ENCODE data around the gene CD48.
"Not testable (repeated sequence)": the region's sequence is repeated elsewhere in the genome, so short reads cannot be mapped to it uniquely, and the experiment has no call there.

The CD48 gene

DNA sequence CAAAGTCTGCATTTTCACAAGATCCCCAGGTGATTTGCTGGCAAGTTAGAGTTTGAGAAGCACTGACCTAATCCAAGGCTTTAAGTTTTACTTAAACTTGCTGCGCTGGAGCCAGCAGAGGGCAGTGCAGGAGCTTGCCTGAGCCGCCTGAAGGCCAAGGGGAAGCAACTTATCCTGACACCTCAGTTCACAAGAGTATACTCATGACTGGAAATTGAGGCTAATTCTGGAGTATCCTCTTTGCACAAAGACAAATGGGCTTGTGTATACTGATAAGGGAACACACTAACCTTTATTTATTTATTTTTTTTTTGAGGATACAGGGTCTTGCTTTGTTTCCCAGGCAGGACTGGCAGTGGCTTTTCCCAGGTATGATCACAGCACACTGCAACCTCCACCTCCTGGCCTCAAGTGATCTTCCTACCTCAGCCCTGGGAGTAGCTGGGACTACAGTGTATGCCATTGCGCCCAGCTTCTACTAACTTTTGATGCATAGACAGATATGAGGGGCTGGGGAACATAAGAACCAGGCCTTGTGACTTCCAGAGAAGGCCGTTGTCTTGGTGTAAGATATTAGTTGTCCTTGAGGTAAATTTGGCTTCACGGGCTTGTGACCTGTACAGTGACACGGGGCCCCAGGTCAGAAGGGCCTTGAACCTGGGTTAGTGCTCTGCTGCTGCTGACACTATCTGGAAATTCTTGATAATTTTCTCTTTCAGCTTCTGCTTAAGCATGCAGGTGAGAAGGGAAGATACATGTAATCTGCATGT is 35.8 kb downstream of the CD48 start:
- DNase-seq (ENCODE audit: low read depth), result peak; percentile 50

- no peak for DNase-seq (ENCODE audit: low read depth)
Observed at GRCh38 chr1:160674415-160674814, 37.2 kb downstream of the CD48 start.

DNA sequence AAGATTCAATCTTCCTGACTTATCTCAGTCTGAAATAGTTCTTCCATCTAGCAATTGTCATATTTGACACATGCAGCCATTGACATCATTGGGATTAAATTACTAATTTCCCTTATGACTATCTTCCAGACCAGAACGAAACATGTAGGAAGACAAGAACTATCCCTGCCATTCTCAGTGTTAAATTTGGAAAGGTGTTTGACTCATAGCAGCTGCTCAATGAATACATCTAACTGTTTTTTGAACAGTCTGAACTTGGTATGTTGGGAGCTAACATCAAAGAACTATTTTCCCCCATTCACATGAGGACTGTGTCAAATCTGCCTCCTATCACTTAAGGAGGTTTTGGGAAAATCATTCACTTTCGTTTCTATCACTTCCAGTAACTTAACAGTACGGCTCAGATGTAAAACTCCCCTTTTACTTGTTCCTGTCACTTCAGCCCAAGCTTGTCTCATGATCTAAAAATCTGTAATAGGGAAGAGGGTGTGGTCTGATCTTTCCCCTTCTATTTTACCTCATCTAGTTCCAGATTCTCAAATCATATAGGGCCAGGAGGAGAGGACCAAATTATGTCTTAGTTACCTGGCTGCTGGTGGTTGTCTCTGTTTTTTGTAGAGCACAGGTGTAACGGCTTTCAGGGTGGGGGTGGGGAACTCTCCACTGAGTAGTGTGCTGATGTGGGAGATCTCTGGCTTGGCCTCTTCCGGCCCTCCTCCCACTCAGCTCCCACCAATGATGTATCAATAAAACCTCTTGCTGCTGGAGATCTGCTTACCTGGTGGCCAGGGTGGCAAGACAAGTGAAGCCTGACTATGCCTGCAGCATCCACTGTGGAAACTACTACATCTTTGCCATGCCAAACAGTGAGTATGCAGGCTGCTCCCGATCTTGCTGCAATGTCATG is 38.6 kb downstream of the CD48 start:
- no peak for DNase-seq (ENCODE audit: low read depth)

GRCh38 chr1:160671603-160672517 is 39.8 kb downstream of the CD48 start:
- no peak for DNase-seq (ENCODE audit: low read depth)

DNA sequence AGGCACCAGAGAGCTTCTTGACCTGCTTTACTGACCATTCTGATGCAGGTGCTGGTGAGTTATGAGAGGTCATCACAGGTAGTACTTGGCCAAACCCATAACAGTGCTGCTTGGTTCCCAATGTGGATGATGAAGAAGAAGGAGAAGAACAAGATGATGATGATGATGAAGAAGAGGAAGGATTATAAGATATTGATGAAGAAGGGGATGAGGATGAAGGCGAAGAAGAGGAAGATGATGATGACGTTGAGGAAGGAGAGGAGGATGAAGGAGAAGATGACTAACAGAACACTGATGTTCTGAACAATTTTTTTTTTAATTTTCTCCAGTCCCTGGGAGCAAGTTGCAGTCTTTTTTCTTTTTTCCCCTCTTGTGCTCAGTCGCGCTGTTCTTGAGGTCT is 40.9 kb downstream of the CD48 start:
- no peak for DNase-seq (ENCODE audit: low read depth)

GRCh38 chr1:160669802-160670201 is 41.8 kb downstream of the CD48 start:
- DNase-seq (ENCODE audit: low read depth), result no peak

DNA sequence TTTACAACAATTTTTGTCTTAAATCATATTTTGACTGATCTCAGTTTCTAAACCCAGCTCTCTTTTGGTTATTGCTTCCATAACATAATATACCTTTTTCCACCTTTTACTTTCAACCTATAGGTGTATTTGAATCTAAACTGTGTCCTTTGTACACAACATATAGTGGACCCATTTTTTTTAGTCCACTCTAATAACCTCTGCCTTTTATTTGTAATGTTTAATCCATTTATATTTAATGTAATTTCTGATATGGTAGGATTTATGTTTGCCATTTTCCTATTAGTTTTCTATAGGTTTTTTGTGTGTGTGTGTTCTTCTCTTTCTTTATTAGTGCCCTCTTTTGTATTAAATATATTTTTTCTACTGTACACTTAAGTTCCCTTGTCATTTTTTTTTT is 42.3 kb downstream of the CD48 start:
- DNase-seq (ENCODE audit: low read depth), result no peak

DNA sequence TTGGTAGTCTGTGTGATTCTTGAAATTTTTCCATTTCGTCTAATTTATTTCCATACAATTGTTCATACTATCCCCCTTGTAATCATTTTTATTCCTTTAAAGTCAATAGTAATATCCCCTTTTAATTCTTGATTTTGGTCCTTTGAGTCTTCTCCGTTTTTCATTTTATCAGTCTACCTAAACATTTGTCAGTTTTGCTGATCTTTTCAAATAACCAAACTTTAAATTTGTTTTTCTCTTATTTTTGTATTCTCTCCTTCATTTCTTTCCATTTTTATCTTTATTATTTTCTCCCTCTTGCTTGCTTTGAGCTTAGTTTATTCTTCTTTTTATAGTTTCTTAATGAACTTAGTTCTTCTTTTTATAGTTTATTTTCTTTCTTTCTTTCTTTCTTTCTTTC is 43.7 kb downstream of the CD48 start:
- DNase-seq (ENCODE audit: low read depth), result no peak

DNA sequence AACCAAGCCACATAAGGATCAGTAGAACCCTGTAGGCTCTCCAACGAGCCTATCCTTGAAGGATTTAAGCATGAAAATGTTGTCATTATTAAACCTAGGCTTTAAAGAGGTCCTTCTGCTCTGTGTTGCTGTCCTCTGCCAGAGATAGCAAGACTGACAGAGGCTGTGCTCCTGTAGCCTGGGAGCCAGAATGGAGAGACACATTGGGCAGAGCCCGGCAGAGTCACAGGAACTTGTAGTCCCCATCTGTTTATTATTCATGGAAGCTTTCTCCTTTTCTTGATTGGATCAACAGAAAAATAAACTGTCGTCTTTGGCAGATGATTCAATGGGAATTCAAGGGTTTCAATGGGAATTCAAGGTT is 45.6 kb downstream of the CD48 start:
- no peak for DNase-seq (ENCODE audit: low read depth)

DNA sequence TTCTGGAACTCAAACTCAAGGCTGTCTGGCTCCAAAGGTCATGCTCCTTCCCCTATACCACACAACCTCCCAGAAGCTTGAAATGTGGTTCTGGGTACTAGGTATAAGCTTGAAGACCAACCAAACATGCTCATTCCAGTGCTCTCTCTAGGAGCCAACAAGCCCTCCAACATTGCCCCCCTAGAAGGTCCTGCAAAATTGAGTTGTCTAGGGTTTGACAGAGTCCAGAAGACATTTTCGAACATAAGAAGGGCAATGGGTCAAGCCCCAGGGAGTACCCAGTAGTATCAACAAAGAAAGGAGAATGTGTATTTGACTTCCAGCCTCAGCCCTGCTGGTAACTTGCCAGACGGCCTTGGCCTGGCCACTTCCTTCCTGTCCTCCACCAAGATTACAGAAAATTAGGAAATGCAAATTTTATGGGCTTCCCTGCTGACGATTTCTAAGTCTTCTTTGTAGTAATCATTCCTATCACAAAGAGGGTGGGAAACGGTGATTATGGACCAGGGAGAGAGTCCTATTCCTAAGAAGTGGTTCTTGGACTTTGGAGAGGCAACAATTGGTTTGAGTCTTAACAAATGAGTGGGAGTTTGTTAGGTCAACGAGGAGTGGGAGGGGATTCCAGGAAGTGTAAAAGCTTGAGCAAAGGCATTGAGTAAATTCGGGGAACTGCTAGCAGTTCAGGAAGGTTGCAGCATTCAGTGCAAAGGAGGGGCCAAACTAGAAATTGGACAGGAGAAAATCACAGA is 46.1 kb downstream of the CD48 start:
- DNase-seq (ENCODE audit: low read depth), result no peak

- DNase-seq (ENCODE audit: low read depth), result no peak
Observed at GRCh38 chr1:160664573-160665051, 47.0 kb downstream of the CD48 start.

GRCh38 chr1:160662910-160663309 is 48.7 kb downstream of the CD48 start:
- no peak for DNase-seq (ENCODE audit: low read depth)

DNA sequence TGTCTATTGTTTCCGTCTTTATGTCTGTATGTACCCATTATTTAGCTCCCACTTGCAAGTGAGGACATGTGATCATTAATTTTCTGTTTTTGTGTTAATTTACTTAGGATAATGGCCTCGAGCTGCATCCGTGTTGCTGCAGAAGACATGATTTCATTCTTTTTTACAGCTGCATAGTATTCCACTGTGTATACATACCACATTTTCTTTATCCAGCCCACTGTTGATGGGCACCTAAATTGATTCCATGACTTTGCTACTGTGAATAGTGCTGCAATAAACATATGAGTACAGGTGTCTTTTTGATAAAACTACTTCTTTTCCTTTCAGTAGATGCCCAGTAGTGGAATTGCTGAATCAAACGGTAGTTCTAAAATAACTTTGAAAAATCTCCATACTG is 52.1 kb downstream of the CD48 start:
- DNase-seq (ENCODE audit: low read depth), result no peak

GRCh38 chr1:160658814-160659193 is 52.8 kb downstream of the CD48 start:
- DNase-seq (ENCODE audit: low read depth), result no peak

DNA sequence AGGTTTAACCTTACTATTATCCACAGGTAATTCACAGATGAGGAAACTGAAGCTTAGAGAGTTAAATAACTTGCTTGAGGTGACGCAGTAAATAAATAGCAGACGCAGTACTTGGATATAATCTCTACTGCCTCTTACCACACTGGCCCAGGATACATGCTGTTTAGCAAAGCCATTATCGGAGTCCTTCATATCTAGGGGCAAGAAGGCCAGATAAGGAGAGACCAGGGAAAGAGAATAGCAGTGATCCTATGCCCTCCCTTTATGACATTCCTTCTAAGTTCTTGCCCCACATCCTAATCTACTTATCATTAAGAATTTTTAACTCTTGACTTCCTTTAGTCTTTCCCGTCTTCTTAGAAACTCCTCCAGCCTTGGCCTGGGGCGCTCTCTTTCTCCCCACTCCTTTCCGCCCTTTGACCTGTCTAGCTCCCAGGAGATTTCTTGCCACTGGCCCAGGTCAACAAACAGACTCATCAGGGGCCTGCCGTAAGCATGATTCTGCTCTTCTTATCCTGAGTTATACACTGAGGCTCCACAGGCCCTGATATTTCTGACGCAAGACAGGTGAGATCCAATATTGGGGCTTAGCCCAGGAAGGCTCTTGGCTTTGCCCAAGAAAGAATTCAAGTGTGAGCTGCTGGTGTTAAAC is 53.3 kb downstream of the CD48 start:
- no peak for DNase-seq (ENCODE audit: low read depth)

DNA sequence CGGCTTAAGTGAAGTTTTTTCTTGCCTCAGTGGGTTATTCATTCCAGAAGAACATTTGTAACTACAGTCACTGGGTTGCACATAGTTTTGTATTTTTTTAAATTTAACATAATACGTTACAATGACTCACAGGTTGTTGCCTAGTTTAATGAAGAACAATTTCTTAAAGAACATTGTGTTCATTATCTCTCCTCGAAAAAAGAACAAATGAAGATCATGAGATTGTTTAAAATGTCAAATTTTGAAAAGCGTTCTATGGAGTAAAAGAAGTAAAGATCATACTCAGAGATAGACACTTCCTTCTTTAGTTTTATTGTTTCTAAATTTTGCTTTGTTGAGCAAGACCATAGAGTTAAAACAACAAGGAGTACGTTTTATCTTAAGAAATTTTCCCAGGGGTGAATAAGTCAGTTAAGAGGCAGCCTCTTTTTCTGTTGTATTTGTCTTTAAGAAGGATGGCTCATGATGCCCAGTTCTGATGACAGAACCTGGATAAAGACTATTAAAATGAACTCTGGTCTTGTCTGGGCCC is 54.3 kb downstream of the CD48 start:
- no peak for DNase-seq (ENCODE audit: low read depth)

GRCh38 chr1:160656737-160657136 is 54.9 kb downstream of the CD48 start:
- no peak for DNase-seq (ENCODE audit: low read depth)

GRCh38 chr1:160653620-160654016 is 58.0 kb downstream of the CD48 start:
- no peak for DNase-seq (ENCODE audit: low read depth)

- DNase-seq (ENCODE audit: low read depth), result no peak
Observed at GRCh38 chr1:160652924-160653619, 58.5 kb downstream of the CD48 start.

GRCh38 chr1:160652065-160652641 is 59.5 kb downstream of the CD48 start:
- DNase-seq (ENCODE audit: low read depth), result not testable (repeated sequence)
